ENCODE results near the gene IQCM.

DNA sequence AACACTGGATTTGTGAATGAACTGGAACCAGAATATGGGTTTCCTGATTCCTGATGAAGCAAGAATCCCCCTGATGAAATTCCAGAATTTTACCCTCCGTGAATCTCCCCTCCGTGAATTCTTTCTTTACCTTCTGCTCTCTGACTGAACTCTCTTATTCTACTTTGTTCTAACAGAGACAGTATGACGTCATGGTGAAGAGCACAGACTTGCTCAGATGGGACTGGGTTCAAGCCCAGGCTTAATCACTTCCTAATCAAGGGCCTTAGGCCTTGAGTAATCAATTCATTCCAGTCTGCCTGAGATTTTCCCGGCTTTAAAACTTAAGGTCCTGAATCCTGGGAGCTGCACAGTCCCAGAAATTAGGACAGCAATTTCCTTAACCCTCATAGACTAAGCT, 64.5 kb downstream of the IQCM start:
- no peak for TF ChIP-seq POLR2A (IDR thresholded peaks at IDR 0.05; ENCODE audit: low read depth, low read length)
- TF ChIP-seq POLR2AphosphoS5 (IDR thresholded peaks at IDR 0.05; ENCODE audit: low read depth, low read length) = no peak
